HG03064 (cell line): ENCODE data around the gene HOXA6.

Experiments used
- ATAC-seq: cut with Tn5 transposase; IDR thresholded peaks from one replicate; pipeline ENCODE4 v1.9.1; 2021; ENCODE audit warnings: low read depth; ENCODE audit not compliant: unreplicated experiment

HOXA6 gene

GRCh38 chr7:27147199-27148030, at the start of gene HOXA6:
Gene HOXA6 (minus strand): TSS chr7:27147774. CDS start chr7:27147749, 25 bp downstream.
- no peak for ATAC-seq

- no peak for ATAC-seq
These were observed 48.8 kb upstream of the HOXA6 start for GRCh38 chr7:27196287-27196767.

GRCh38 chr7:27194686-27195379, 47.3 kb upstream of the HOXA6 start:
- no peak for ATAC-seq

GRCh38 chr7:27194002-27194352, 46.4 kb upstream of the HOXA6 start:
- ATAC-seq = no peak

- no peak for ATAC-seq
These were observed 45.9 kb upstream of the HOXA6 start for GRCh38 chr7:27193335-27194001.

GRCh38 chr7:27192546-27193334, 45.2 kb upstream of the HOXA6 start:
- ATAC-seq = no peak

DNA sequence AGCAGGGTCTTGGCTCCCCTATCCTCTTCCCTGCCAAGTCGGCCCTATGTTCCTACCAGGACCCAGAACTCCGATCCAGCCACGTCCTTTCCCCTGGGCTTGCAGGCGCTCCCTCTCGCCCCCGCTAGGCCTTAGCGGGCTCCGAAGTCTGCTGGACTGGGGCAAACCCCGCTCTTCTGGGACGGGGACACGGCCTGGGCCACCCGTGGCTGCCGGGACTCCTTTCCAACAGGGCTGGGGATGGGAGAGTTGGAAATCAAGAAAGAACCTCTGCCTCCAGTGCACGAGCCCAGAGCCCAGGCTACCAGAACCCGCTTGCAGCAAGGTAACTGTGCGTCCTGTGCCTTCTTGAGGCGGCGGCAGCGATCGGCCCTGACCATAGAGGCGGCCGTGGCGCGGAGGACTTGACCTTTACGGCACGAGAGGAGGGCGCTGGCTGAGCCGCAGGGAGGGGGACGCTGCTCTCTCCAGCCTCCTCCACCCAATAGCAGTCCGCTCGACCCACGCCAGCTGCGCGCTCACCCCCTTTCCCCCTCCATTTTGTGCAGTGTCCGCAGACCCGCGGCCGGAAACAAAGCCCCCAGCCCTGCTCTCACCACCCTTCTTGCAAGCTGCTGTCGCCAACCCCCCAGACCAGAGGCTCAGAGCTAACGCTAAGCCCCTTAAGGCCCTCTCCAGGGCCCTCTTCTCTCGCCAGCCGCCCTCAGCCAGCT, 44.4 kb upstream of the HOXA6 start:
- no peak for ATAC-seq

DNA sequence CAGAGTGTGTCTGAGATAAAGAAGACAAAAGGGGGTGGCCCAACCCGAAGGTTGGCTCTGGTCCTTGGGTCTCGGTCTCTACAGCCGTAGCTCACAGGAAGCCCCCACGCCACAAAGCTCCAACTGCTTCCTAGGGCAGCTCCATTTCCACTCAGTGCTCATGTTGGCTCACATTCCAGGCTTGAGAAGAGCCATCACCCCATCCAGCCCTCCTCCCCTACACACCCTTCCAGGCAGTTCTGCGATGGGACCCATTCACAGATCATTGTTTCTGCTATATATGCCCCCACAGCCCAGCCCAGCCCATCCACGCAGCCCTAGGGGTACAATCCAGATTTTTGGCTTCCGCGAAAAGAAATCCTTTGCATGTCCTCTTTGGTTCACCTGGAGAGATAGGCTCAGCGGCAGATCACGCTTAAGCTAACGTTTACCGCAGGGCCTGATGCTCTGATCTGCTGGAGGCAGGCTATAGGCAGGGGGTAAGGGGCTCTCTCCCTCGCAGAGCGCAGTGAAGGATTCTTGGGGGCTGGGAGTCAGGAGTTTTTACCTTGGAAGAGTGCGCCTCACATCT, 43.7 kb upstream of the HOXA6 start:
- ATAC-seq = no peak

GRCh38 chr7:27189997-27190748, 42.6 kb upstream of the HOXA6 start:
- ATAC-seq = no peak

DNA sequence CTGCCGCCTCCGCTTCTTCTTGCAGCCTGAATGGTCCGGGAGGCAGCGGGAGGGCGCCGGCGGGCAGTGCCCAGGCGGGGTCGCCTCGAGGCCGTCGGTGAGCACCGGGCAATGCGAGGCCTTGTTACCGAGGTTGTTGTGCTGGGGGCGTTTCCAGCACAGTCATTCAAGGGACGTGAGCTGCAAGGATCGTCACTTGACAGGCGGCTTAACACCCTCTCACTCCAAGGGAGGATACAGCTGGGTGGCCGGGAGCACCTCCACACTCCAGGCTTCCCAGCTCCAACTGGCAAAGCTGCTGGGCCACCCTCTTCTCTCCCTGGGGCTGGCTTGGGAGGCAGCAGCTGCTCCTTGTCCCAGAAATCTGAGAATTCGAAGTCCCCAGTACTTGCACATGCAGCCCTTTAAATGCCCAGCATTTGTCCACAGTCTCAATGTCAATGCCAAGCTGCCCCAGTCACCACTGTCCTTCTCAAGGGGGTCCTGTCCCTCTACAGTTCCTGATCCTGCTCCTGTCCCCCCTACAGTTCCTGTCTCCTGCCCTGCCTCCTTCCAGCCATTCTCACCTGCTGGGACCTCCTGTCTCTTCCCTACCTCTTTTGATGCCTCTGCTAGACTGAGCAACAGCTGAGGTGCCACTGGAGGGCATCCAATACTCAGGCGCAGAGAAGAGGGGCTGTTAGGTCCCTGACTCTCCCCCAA, 41.9 kb upstream of the HOXA6 start:
- ATAC-seq = no peak

DNA sequence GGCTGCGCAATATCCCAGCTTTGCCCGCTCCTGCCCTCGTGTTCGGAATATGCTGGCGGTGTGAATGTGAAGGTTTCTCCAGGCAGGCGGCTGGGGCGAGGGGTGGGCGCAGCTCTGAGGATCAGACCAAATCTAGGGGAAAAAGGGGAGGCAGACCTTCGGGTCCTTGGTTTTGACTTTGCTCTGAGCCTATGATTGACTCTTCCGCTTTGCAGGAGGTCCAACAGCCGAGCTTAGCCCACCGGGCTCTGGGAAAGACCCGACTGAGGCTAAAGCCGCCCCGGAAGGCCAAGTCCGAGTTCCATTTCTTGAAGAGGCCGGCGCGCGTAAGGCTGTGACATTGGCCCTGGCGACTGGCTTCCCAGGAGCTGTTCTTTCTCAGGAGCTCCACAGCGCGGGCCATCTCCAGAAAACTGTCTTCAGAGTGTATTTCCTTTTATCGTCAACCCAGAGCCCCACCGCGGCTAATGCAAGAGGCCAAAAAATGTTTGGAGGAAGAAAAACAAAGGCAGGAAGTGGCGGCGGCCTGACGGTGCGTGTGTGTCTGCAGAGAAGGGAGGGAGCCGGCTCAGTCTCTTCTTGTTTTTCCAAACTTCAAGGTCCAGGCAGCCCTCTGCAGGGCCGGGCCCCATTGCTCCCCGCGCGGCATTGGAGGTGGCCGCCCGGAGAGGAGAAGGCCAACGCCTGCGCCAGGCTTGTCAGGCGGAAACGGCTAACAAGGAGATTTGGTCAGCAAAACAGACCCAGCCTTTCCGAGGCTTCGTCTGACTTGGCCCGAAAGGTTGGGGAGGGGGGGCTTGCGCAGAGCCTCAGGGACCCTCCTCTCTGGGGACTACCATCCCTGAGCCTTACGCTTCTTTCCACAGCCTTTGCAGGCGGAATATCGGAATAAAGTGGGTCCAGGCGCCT, 41.1 kb upstream of the HOXA6 start:
- no peak for ATAC-seq

- no peak for ATAC-seq
These were observed 40.2 kb upstream of the HOXA6 start for GRCh38 chr7:27187475-27188385.

DNA sequence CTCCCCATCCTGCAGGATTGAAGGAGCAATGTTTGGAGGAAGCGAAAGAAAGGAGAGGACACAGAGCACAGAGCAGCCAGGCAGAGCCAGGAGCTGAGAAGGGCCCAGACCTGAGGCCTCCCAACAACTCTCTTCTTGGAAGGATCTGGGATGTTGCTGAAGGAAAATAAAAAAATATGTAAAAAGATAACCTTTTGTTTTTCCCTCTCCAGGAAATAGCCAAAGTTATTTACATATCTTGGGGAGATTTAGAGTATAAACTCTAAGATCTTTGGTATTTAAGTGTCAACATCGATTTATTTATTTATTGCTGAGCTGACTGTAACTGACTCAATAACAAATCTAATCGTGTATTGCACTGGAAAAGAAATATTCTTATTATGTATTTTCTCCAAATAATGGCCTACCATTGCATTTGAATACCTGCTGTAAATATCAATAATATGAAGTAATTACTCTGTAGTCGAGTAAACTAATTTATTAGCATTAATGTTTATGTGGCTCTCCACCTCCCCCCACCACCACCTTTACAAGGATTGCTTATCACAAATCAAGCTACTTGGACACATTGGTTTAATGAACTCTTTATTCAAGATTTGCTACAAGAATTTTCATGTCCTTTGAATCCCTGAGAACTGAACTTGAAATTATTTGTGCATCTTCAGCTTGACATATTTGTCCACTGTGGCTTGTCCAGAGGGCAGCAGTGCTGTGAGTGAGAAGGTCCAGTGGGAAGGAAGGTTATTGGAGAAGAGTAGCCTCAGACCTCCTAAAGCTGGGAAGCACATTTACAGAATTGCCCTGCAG, 39.3 kb upstream of the HOXA6 start:
- ATAC-seq = no peak

GRCh38 chr7:27185854-27186667, 38.5 kb upstream of the HOXA6 start:
- no peak for ATAC-seq
